ENCODE results near the gene CEP152.

Gene CEP152

DNA sequence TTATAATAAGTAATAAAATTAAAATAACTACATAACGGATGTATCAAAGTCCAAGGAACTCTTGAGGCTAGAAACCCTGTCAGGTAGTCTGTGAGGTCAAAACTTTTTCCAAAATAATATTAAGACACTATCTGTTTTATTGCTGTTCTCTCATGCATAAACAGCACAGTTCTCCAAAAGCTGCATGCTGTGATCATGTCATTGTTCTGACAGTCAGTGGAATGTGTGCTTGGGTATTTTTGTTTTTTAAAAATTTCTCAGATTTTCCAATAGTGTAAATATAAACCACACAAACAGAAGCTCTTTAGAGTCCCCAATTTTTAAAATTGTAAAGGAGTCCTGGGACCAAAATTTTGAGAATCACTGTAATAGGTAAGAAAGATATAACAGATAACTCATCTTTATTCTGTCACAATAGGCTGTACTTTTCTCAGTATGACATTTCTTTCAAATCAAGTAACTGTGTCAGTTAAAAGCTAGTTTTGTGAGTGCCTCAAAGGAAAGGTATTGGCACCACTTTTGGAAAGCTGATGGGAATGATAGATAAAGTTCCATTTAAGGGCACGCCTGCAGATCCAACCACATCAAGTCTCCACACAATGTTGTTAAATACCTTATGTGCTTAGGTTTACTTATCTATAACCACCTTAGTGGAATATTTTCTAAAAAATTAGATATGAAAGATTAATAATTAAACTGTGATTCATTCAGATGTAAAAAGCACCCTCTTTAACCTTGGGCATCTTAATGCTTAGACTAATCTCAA lies 49.3 kb downstream of the CEP152 start:
- DNase-seq, result no peak

DNA sequence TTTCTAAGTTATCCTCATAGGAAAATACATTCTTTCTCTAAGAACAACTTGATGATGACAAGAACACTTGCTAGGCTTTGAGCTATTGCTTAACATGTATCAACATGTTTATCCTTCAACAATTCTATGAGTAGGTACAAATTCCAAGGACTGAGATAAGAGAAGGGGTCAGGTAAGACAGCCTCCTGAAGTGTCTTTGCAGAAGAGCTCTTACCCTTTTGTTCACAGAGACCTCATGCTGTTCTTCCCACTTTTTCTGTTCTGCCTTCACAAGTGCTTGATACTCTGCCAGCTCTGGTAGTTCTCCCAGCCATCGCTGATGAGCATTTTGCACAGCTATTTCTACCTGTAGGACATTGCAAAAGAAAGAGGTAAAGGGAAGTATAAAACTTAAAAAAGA lies 50.9 kb downstream of the CEP152 start:
- no peak for DNase-seq

DNA sequence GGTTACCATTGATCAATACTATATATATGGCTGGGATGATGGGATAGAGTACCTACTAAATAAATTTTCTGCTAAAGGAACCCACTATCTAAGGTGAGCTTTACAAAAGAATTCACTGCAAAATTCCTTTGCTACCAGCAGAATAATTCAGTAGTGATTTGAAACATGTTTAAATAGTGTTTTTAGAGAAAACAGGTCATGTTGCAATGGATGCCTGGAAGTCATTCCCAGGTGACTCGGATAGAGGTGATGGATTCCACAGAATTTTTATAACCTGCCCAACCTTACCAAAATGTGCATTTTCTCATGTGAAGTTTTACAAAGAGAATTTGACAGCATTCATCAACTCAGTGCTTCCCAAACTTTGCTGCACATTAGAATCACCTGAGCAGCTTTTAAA lies 53.2 kb downstream of the CEP152 start:
- DNase-seq, result no peak

DNA sequence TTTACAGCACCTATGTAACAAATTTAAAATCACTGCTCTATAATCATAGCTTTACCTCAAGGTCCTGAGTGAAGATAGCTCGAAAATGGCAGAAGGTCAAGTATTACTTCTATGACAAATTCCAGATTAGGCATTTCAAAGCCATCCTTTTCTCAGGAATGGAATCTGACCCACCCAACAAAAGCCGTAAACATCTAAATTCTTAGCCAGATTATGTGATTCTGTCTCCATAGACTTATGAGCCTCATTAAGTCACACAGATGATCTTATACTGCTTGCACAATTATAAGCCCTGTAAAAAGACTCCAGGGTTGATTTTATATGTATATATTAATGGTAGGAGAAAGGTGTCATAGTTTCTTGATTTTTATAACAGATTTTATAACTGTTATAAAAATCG lies 56.9 kb downstream of the CEP152 start:
- DNase-seq, result no peak

DNA sequence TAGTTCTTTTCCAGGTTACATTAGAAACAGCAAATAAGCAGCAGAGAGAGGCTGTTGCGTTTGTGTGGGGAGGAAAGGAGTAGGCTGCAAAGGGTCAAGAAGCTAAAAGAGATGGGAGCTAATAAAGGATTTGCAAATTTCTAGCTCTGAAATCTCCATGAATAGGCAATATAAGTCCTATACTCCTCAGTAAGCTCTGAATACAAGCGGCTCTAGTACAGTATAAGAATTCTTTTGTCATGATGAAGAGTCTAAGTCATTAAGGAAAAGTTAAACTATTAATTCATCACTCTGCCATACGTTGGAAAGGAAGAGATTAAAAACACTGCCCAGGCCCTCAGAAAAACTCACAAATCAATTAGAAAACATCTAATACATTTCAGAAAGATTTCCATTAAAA lies 59.3 kb downstream of the CEP152 start:
- DNase-seq, result no peak

DNA sequence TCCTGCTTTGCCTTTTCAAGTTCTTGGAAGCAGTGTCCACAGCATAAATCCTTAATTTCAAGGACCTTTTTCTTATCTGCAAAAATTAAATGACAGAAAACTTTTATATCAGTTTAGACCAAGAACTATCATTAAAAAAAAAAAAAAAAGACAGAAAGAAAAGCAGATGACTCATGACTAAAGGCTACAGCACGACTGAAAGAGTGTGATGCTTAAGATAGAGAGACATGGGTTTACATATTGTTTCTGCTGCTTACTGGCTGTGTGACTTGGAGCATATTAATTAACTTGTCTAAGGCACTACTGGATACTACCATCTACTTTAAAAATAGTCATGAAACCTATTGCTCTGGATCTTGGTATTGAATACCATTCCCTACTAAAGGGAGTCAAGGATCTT lies 62.3 kb downstream of the CEP152 start:
- DNase-seq, result no peak

DNA sequence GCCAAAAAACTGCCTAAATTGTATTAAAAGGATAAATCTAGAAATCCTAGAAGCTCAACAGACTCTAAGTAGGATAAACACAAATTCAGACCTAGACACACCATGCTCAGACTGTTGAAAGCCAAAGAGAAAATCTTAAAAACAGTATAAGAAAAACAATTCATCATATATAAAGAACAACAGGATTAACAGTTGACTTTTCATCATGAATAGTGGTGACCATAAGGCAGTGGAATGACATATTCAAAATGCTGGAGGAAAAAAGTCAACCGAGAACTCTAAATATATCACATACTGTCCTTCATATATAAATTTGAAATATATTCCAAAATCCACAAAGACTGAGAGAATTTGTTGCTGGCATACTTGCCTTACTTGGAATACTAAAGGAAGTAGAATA lies 77.3 kb downstream of the CEP152 start:
- DNase-seq, result no peak

DNA sequence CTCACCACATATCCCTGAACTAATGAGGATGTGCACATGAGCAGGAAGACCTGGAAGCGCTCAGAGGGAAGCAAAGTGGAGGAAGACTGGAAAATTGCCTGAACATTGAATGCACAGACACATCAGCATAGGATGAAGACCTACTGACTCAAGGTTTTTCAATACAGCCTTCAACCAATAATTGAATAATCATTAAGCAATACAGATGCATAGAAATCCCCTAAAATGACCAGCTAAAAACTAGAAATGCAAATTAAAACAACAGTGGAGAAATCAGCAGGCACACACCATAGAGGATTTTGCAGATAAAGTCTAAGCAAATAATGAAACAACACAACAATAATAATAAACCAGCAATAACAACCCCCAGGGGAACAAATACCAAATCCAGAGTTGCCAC lies 80.4 kb downstream of the CEP152 start:
- no peak for DNase-seq

DNA sequence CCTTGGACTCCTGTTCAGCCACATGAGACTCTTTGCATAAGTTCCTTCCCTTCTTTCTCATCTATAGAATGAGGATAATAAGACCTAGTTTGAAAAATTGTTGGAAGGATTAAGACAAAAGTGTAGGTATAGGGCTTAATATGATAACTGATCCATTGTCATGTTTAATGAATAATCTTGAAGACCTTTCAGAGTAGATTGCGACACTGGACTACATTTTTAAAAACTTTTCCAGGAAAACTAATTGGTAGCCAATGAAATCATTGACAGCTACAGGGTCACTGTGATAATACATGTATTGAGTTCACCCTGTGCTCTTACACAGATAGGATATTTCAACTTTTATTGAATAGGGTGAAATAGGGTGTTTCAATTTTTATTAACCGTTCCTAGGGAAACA lies 86.9 kb downstream of the CEP152 start:
- no peak for DNase-seq

DNA sequence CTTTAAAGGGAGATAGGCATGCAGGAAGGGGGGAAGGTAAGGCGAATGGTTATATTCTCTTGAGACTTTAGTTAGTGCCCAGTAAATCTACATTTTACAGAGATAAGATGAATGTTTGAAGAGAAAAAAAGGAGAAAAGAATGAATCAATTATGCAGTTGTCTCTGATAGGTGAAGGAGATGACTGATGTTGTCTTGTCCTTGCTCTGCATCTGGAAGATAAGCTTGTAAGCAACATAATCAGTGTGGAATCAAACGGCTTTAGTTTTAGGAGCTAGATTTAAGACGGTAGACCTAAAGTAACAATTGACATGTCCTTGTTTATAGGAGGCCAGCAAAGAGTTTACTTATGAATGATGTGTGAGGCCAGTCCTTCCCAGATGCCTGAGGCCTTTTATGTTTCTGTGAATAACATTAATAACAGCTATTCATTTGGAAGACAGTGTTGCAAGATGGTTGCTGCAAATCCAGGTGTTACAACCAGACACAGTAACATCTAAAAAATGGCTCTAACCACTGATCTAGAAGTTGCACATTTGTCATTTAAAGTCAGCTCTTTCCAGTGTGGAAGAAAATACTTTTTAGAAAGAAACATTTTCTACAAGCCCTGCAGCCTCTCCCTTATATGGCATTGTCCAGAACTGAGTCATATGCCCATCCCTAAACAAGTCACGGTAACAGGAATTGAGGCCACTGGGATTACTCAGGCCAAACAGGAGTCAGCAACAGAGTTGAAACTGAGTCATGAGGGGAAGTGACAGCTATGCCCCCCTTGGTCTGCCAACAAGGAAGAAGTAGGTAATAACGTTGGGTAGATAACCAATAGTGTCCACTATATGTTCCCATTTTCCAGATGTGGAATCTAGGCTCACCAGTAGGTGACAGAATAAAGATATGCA lies 87.9 kb downstream of the CEP152 start:
- DNase-seq, result no peak

DNA sequence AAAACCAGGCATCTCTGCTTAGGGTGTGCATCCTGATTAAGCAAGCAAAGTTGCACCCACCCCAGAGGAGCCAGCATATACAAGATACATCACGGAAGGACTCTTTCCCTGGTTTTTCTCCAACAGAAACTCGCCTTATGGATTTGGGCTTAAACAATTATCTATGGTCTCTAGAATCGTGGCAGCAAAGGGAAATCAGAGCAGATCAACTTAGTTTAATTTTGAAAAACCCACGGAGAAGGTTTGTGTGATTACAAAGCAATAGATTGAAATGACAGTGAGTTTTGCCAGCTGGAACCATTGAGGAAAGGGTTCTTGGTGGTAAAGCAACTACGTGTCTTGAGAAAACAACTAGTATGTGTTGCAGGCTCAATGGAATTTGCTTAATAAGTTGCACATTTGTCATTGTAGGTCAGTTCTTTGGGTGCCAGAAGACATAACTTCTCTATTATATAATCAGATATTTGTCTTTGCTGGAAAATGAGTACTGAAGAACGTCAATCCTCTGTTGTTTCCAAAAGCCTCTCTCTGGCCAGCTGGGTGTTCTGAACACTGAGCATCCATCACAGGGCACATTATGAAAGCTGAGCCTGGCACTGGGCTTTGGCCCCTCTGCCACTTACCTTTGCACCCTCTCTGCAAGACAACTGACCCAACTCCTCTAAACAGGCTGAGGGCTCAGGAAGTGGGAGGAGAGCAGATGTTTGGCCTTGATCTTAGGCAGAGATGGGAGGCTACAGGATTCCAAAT lies 89.6 kb downstream of the CEP152 start:
- DNase-seq, result no peak

DNA sequence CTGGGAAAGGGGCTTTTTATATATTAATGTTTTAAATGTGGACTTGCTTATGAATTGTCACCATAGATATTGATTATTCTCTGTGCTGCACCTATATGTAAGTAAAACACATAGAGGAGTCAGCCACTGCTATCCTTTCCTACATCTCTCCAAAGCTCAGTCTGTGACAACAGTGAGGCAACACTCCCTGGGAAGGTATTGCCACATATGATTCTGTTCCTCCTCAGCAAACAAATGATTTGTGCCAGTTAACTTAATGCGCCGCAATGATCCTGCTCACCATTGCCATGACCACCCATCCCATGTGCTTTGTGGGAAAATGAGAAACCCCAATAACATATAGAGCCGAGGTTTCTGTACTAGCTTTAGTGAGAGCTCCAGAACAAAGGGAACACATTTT lies 90.2 kb downstream of the CEP152 start:
- DNase-seq, result no peak

DNA sequence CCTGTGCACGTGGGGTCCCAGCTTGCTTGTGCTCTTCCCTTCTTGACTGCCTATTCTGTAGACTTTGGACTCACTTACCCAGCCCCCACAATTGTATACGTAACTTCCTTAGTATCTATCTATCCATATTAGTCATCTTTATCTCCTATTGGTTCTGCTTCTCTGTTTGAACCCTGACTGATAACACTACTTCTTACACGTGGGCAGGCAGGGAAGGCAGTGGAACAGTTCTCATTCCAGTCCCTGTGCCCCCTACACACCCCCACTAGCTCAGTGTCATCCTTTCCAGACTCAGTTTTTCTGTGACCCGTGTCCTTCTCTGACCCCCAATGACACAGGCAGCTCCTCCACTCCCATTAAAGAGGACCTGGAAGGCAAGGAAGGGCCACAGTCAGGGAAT lies 91.2 kb downstream of the CEP152 start:
- no peak for DNase-seq

DNA sequence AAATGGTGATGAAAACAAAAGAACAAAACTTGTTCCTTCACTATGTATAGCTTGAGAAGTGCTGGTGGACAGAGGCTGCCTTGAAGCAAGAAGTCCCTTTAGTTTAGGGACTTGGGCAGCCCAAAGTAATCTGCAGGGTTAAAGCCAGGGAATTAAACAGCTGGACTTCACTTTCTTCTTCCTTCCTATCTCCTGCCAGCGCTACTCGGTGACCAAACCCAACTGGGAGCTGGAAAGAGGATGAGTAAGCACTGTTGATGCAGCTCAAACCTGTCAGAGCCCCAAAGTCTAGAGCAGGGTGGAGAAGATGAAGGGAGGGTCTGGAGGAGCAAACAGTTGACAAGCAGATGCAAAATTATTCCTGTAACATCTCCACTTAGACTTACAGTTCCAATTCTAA lies 92.2 kb downstream of the CEP152 start:
- no peak for DNase-seq

DNA sequence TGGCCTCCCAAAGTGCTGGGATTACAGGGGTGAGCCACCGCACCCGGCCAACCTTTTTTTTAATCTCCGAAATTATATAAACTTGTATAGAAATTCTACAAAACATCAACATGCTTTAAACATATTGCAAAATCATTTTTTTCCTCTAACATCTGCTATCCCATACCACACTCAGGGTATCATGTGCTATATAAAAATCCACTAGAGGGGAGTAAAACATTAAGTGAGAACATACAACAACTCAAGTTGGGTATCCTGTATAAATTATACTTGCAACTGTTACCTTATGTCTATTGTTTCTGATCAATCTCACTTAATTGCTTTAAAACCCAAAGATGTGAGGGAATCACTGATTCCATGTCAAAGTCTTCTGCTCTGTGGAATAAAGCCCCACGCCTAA lies 93.4 kb downstream of the CEP152 start:
- no peak for DNase-seq

DNA sequence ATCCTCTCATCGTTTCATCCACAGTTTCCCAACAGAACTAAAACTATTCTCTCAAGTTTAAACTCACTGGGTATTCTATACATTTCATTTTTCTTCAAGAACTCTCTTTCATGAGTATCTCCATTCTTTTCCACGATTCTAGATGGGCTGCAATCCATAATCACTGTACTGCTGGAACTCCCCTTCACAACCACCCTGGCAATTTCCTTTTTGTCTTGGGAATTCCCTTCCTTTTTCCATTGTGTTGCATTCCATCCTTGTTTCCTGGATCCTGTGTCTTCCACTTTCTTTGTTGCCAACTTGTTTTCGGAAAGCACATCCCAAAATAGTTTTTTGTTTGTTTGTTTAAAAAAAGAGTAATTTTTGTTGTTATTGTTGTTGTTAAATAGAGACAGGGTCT lies 98.3 kb downstream of the CEP152 start:
- DNase-seq, result no peak

DNA sequence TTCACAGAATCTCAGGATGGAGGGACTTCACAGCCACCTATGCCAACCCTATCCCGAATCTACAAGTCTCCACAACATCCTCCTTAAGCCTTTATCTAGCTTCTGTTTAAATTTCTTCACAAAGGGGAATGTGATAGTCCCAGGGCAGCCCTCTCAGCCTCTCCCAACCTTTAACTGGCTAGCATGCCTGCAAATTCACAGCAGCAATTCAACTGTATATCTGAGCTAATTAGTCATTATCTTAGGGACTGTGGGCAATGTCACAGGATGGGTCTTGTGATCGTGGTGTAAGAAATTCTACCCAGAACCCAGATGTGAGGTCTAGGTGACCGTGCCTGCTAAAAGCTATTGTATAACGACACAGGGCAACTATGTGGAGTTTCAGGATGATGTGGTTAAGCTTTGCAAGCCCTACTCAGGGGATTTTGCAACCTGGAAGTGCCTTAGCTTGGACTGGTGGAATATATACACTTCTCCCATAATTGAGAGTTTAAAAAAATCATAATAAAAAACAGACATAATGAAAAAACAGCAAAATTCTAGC lies 99.8 kb downstream of the CEP152 start:
- DNase-seq, result no peak

DNA sequence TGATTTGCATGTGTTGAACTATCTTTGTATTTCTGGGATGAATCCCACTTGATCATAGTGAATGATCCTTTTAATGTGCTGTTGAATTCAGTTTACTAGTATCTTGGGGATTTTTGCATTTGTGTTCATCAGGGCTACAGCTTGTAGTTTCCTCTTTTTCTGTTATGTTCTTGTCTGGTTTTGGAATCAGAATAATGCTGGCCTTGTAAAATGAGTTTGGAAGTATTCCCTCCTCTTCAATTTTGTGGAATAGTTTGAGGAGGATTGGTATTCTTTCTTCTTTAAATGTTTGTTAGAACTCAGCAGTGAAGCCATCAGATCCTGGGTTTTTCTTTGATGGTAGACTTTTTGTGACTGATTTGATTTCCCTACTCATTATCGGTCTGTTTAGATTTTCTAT lies 102.2 kb downstream of the CEP152 start:
- no peak for DNase-seq

DNA sequence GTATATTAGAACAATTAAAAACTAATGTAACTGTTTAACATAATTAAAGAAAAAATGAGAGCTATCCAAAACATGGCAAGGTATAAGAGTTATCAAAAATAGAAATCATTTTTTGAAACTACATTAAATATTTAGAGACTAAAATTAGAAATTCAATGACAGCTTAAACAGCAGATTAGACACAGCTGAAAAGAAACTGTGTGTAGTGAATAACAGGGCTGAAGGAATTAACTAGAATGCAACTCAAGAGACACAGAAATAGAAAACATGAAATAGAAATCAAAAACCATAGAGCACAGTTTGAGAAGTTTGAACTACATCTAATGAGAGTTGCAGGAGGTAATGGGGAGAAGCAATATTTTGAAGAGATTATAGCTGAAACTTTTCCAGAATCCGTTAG lies 105.5 kb downstream of the CEP152 start:
- no peak for DNase-seq

DNA sequence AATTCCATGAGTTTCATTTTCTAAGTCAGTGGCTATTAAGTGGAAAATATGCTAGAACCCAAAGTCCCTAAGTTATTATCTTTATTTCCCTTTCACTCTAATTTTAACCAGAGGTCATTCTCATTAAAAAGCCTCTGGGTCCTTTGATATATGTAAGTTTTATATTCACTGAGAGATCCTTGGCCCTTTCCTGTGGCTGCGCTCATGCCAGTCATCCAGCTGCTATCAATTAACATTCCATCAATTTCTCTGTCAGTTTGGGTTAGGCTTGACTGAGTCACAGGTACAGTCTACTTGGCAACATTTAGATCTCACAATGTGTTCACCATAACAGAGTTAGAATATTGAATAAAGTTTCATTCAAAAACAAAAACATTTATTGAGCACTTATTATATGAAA lies 107.3 kb downstream of the CEP152 start:
- no peak for DNase-seq

DNA sequence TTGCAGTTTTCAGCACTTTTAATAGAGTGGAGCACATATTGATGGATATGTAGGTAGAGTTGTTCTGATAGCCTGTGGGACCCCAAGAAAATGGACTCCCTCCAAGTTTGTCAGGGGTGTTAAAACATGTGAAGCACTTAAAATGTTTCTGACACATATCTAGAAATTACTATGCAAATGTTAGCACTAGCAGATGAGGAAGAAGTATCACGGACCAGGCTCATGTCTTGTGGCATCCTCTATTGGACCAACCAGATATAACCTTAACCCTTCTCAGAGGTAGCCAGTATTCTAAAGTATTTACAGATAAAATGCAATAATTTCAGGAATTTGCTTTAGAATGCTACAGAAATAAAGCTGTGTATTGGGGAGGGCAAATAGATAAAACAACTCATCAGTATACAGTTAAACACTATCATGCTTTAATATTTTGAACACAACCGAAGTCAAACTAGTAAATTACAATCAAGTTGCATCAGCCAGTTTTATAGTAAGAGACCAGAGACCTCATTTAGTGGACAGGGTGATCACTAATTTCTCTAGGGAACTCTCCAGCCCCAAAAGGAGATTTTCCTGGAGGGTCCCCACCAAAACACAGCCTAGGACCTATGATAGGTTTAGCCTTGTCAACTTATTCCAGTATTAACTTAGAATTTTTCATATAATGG lies 108.2 kb downstream of the CEP152 start:
- DNase-seq, result no peak

DNA sequence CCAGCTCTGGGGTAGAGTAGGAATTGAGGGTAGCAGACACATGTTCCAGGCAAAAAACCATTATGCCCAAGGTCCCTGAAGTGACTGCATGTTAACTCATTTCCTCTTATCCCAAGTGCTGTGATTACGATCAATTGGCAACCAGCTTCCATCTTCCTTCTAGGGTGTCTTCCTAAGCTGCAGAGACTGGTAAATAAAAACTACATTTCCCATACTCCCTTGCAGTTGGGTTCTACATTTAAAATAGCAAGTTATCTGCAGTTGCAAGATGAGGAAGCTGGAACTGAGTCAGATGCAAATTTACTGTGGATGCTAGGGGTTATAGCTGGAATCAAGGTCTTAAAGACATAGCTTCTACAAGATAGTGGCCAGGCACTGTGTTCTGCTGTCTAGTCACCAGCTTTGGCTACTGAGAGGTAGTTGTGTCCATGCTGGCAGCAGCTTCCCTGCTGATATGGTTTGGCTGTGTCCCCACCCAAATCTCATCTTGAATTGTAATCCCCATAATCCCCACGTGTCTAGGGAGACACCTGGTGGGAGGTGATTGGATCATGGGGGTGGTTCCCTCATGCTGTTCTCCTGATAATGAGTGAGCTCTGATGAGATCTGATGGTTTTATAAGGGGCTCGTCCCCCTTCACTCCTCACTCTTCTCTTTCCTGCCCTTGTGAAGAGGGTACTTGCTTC lies 114.1 kb downstream of the CEP152 start:
- DNase-seq, result no peak
